Loucy (cell line): ENCODE data around the gene AP3D1.

Source experiments
- H2AFZ ChIP-seq: fragments of 200-600 bp; sonication (generic); 2 replicates; pipeline ENCODE4 v1.6.0; 2016; ENCODE audit warnings: antibody characterized with exemption, mild to moderate bottlenecking, low read length, moderate library complexity
- H3F3A ChIP-seq: fragments of 200-600 bp; 2 replicates; pipeline ENCODE4 v1.6.0; 2016; ENCODE audit warnings: antibody characterized with exemption, low read depth, mild to moderate bottlenecking
- H3K27me3 ChIP-seq: fragments of 200-600 bp; sonication (generic); 2 replicates; pipeline ENCODE4 v1.6.1; 2014; ENCODE audit warnings: low read length, mild to moderate bottlenecking; ENCODE audit not compliant: insufficient read depth, poor library complexity, severe bottlenecking
- H3K36me3 ChIP-seq: fragments of 200-600 bp; sonication (generic); 2 replicates; pipeline ENCODE4 v1.6.1; 2016; ENCODE audit warnings: low read length; ENCODE audit not compliant: insufficient read depth
- H3K4me1 ChIP-seq: fragments of 200-600 bp; sonication (generic); 2 replicates; pipeline ENCODE4 v1.5.1; 2014; ENCODE audit warnings: low read length, mild to moderate bottlenecking; ENCODE audit not compliant: insufficient read depth, poor library complexity, severe bottlenecking
- H3K4me2 ChIP-seq: fragments of 200-600 bp; sonication (generic); 2 replicates; pipeline ENCODE4 v1.6.0; 2014; ENCODE audit warnings: antibody characterized with exemption, low read length, low read depth, mild to moderate bottlenecking; ENCODE audit not compliant: poor library complexity, severe bottlenecking
- H3K4me3 ChIP-seq: fragments of 200-600 bp; sonication (generic); 2 replicates; pipeline ENCODE4 v1.5.1; 2014; ENCODE audit warnings: low read length, mild to moderate bottlenecking, mixed read lengths; ENCODE audit not compliant: poor library complexity, severe bottlenecking
- H3K79me2 ChIP-seq: fragments of 200-600 bp; sonication (generic); 2 replicates; pipeline ENCODE4 v1.6.1; 2014; ENCODE audit warnings: low read length; ENCODE audit not compliant: insufficient read depth
- H3K9ac ChIP-seq: fragments of 200-600 bp; sonication (generic); 2 replicates; pipeline ENCODE4 v1.6.0; 2014; ENCODE audit warnings: mild to moderate bottlenecking, low read depth, low read length, moderate library complexity; ENCODE audit not compliant: poor library complexity, severe bottlenecking
- H3K9me2 ChIP-seq: fragments of 200-600 bp; sonication (generic); replicated peaks from 2 replicates; pipeline ENCODE4 v1.6.1; 2016; ENCODE audit warnings: low read depth, low read length, mixed read lengths
- H3K9me3 ChIP-seq: fragments of 200-600 bp; sonication (generic); 2 replicates; pipeline ENCODE4 v1.6.1; 2014; ENCODE audit warnings: mild to moderate bottlenecking, antibody characterized with exemption, low read length, low read depth; ENCODE audit not compliant: insufficient read depth
- H4K20me1 ChIP-seq: fragments of 200-600 bp; sonication (generic); 2 replicates; pipeline ENCODE4 v1.6.0; 2014; ENCODE audit warnings: antibody characterized with exemption, low read length, mild to moderate bottlenecking; ENCODE audit not compliant: insufficient read depth, poor library complexity, severe bottlenecking
- CTCF ChIP-seq: fragments of 200-600 bp; sonication (generic); conservative IDR thresholded peaks from 2 replicates; pipeline ENCODE4 v1.5.1; 2014; ENCODE audit warnings: mild to moderate bottlenecking, antibody characterized with exemption, low read length
- EZH2phosphoT487 ChIP-seq: fragments of 200-600 bp; IDR thresholded peaks from 2 replicates; pipeline ENCODE4 v1.6.1; 2018; ENCODE audit warnings: antibody characterized with exemption, mild to moderate bottlenecking, moderate library complexity, borderline replicate concordance

The AP3D1 gene

GRCh38 chr19:2100719-2101061 lies 50.7 kb downstream of the AP3D1 start:
- peaks cover 13% of the 10 kb centered on the region for H3K79me2 ChIP-seq
- H3K4me2 ChIP-seq, result no peak overlapping the region
- H3K36me3 ChIP-seq, result peaks cover 27% of the 10 kb centered on the region; the same call in 1 of the 2 replicates
- H3K4me1 ChIP-seq, result peaks cover 8% of the 10 kb centered on the region
- H3K9me2 ChIP-seq, result no peaks in the 10 kb centered on the region
- TF ChIP-seq EZH2phosphoT487 (no peak), CTCF (no peak)
- no peak overlapping the region for H3K4me3 ChIP-seq
- H3F3A ChIP-seq, result no peaks in the 10 kb centered on the region
- H3K9me3 ChIP-seq, result no peaks in the 10 kb centered on the region
- no peak overlapping the region for H3K9ac ChIP-seq
- no peaks in the 10 kb centered on the region for H3K27me3 ChIP-seq
- H2AFZ ChIP-seq, result no peak overlapping the region
- H4K20me1 ChIP-seq, result peaks cover 2% of the 10 kb centered on the region

GRCh38 chr19:2099937-2100718 lies 51.2 kb downstream of the AP3D1 start:
- no peaks in the 10 kb centered on the region for H3K27me3 ChIP-seq
- H3K9me3 ChIP-seq, result no peaks in the 10 kb centered on the region
- H3K4me1 ChIP-seq, result peaks cover 8% of the 10 kb centered on the region
- no peak overlapping the region for H3K4me2 ChIP-seq
- H3K9ac ChIP-seq, result no peak overlapping the region
- H3K9me2 ChIP-seq, result no peaks in the 10 kb centered on the region
- no peak overlapping the region for H2AFZ ChIP-seq
- no peaks in the 10 kb centered on the region for H3F3A ChIP-seq
- TF ChIP-seq CTCF, result no peak
- no peak for TF ChIP-seq EZH2phosphoT487
- peaks cover 18% of the 10 kb centered on the region for H3K79me2 ChIP-seq
- peaks cover 24% of the 10 kb centered on the region; the same call in 1 of the 2 replicates for H3K36me3 ChIP-seq
- H4K20me1 ChIP-seq, result peaks cover 2% of the 10 kb centered on the region
- H3K4me3 ChIP-seq, result no peak overlapping the region

DNA sequence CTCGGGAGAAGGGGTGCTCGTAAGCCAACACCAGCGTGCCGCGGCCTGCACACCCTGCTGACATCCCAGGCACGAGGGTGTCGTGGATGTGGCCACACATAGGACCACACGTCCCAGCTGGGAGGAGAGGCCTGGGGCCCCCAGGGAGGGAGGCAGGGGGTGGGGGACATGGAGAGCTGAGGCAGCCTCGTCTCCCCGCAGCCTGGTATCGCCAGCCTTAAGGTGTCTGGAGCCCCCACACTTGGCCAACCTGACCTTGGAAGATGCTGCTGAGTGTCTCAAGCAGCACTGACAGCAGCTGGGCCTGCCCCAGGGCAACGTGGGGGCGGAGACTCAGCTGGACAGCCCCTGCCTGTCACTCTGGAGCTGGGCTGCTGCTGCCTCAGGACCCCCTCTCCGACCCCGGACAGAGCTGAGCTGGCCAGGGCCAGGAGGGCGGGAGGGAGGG lies 52.3 kb downstream of the AP3D1 start:
- no peak overlapping the region for H3K4me3 ChIP-seq
- peaks cover 25% of the 10 kb centered on the region for H3K79me2 ChIP-seq
- H3K9me2 ChIP-seq, result no peaks in the 10 kb centered on the region
- no peak overlapping the region for H3K4me2 ChIP-seq
- no peak overlapping the region for H2AFZ ChIP-seq
- H3K9ac ChIP-seq, result no peak overlapping the region
- peaks cover 8% of the 10 kb centered on the region for H3K4me1 ChIP-seq
- no peaks in the 10 kb centered on the region for H3F3A ChIP-seq
- no peaks in the 10 kb centered on the region for H3K27me3 ChIP-seq
- TF ChIP-seq EZH2phosphoT487 (no peak), CTCF (no peak)
- peaks cover 24% of the 10 kb centered on the region; the same call in 1 of the 2 replicates for H3K36me3 ChIP-seq
- H4K20me1 ChIP-seq, result peaks cover 2% of the 10 kb centered on the region
- H3K9me3 ChIP-seq, result no peaks in the 10 kb centered on the region
